GM15510 (cell line): ENCODE measurements around the gene CSPG5.

Source experiments
- POLR2A ChIP-seq: IDR thresholded peaks from 3 replicates; pipeline ENCODE4 v1.6.1; 2011; ENCODE audit warnings: borderline replicate concordance; ENCODE audit not compliant: insufficient read length; ENCODE audit errors: extremely low read depth

Gene CSPG5

GRCh38 chr3:47604145-47604544, 25.5 kb upstream of the CSPG5 start:
- no peak for TF ChIP-seq POLR2A

- no peak for TF ChIP-seq POLR2A
These were observed 24.7 kb upstream of the CSPG5 start for GRCh38 chr3:47603332-47603731.

- TF ChIP-seq POLR2A = no peak
These were observed 22.6 kb upstream of the CSPG5 start for GRCh38 chr3:47601281-47601680.

- no peak for TF ChIP-seq POLR2A
These were observed 16.1 kb upstream of the CSPG5 start for GRCh38 chr3:47594792-47595191.

GRCh38 chr3:47592066-47592795, 13.6 kb upstream of the CSPG5 start:
- no peak for TF ChIP-seq POLR2A

GRCh38 chr3:47590216-47590615, 11.6 kb upstream of the CSPG5 start:
- TF ChIP-seq POLR2A = no peak

GRCh38 chr3:47588587-47588986, 9.9 kb upstream of the CSPG5 start:
- no peak for TF ChIP-seq POLR2A

- TF ChIP-seq POLR2A = no peak
These were observed 9.4 kb upstream of the CSPG5 start for GRCh38 chr3:47588053-47588452.

GRCh38 chr3:47586746-47587145, 8.1 kb upstream of the CSPG5 start:
- TF ChIP-seq POLR2A = no peak

GRCh38 chr3:47583320-47584075, 4.8 kb upstream of the CSPG5 start:
- TF ChIP-seq POLR2A = no peak

- TF ChIP-seq POLR2A = no peak
These were observed 3.2 kb upstream of the CSPG5 start for GRCh38 chr3:47581835-47582234.

GRCh38 chr3:47581422-47581821, 2.8 kb upstream of the CSPG5 start:
- TF ChIP-seq POLR2A = no peak

GRCh38 chr3:47580481-47580880, 1.8 kb upstream of the CSPG5 start:
- no peak for TF ChIP-seq POLR2A

- TF ChIP-seq POLR2A = no peak
These were observed 1.2 kb upstream of the CSPG5 start for GRCh38 chr3:47579875-47580274.

GRCh38 chr3:47578119-47578632, 489 bp downstream of the CSPG5 start:
- TF ChIP-seq POLR2A = no peak
